Gastrocnemius medialis (tissue), 4 donors: ENCODE results near the gene ANKRD34A.

Experiments
- POLR2A ChIP-seq, 2 donors: fragments of 450-650 bp; IDR thresholded peaks; one replicate each; pipeline ENCODE4 v1.6.1; 2017; ENCODE audit warnings: antibody characterized with exemption in 2 of 2, mild to moderate bottlenecking in 2 of 2, moderate library complexity in 2 of 2
- TF ChIP-seq, protein P1 (sequence below), 5 experiments: fragments of 450-650 bp in 3 of 5; fragments of 200-600 bp in 2 of 5; sonication (generic) in 2 of 5; IDR thresholded peaks in 4 of 5; conservative IDR thresholded peaks in 1 of 5; 1 replicate in 4 of 5; 2 replicates in 1 of 5; pipeline ENCODE4 v1.5.1; 2016 to 2019; ENCODE audit warnings: antibody characterized with exemption in 5 of 5, mild to moderate bottlenecking in 3 of 5, moderate library complexity in 3 of 5

DNA sequence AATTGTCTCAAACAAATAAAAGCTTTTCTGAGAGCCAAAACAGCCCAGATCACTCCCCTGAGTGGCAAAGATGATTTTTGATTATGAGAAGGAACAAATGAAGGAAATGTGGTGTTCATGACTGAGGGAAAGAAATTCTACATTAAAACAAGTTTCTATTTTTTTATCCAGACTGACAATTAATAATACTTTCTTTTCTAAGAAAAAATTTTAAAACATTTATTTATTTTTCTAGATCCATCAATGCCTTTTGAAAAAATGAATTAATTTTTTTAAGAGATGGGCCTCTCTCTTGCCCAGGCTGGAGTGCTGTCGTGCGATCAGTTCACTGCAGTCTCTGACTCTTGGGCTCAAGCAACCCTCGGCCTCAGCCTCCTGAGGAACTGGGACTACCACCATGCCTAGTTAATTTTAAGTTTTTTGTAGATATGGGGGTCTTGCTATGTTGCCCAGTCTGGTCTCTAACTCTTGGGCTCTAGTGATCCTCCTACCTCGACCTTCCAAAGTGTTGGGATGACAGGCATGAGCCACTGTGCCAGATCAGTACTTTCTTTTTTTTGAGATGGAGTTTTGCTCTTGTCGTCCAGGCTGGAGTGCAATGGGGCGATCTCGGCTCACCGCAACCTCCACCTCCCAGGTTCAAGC, 43.2 kb upstream of the ANKRD34A start:
- TF ChIP-seq, protein P1, sequence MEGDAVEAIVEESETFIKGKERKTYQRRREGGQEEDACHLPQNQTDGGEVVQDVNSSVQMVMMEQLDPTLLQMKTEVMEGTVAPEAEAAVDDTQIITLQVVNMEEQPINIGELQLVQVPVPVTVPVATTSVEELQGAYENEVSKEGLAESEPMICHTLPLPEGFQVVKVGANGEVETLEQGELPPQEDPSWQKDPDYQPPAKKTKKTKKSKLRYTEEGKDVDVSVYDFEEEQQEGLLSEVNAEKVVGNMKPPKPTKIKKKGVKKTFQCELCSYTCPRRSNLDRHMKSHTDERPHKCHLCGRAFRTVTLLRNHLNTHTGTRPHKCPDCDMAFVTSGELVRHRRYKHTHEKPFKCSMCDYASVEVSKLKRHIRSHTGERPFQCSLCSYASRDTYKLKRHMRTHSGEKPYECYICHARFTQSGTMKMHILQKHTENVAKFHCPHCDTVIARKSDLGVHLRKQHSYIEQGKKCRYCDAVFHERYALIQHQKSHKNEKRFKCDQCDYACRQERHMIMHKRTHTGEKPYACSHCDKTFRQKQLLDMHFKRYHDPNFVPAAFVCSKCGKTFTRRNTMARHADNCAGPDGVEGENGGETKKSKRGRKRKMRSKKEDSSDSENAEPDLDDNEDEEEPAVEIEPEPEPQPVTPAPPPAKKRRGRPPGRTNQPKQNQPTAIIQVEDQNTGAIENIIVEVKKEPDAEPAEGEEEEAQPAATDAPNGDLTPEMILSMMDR (IDR thresholded peaks at IDR 0.05 in 4 of 5, conservative IDR thresholded peaks at IDR 0.05 in 1 of 5) = no peak
- TF ChIP-seq POLR2A (IDR thresholded peaks at IDR 0.05) = no peak
